Adrenal gland (tissue), 12 donors: ENCODE data around the gene MNX1. TPM values are rescaled to one million over a fixed set of nuclear protein-coding genes. Genes with fewer than 3 reads are reported as not detected.

Experiments used
- DNase-seq, 7 donors: peaks; one replicate each; pipeline ENCODE4 v3.0.0-alpha.2; 2019 to 2020
- H3K27ac ChIP-seq, 5 donors: fragments of 200-600 bp; sonication (generic) in 4 of 5; 1 replicate in 3 of 5; 2 replicates in 2 of 5; pipeline versions ENCODE4 v1.5.1 to v1.8.0; 2016 to 2020; ENCODE audit warnings: mild to moderate bottlenecking in 1 of 5
- H3K27me3 ChIP-seq: fragments of 200-600 bp; 2 replicates; pipeline ENCODE4 v1.8.0; 2021
- H3K36me3 ChIP-seq, 2 donors: fragments of 200-600 bp; replicated peaks in 1 of 2; 1 replicate in 1 of 2; 2 replicates in 1 of 2; pipeline versions ENCODE4 v1.5.1 to v1.8.0; 2018 to 2022
- H3K4me1 ChIP-seq, 2 donors: fragments of 200-600 bp; replicated peaks in 1 of 2; 1 replicate in 1 of 2; 2 replicates in 1 of 2; pipeline versions ENCODE4 v1.5.1 to v1.8.0; 2018 to 2021
- H3K4me3 ChIP-seq, 4 donors: fragments of 200-600 bp; sonication (generic) in 3 of 4; one replicate each; pipeline ENCODE4 v1.5.1; 2016 to 2018
- H3K9me3 ChIP-seq, 3 donors: fragments of 200-600 bp; sonication (generic) in 1 of 3; replicated peaks in 1 of 3; 1 replicate in 2 of 3; 2 replicates in 1 of 3; pipeline versions ENCODE4 v1.5.1 to v1.8.0; 2016 to 2021
- POLR2A ChIP-seq, 2 donors: fragments of 450-650 bp; IDR thresholded peaks; one replicate each; pipeline ENCODE4 v1.6.1; 2017; ENCODE audit warnings: antibody characterized with exemption in 2 of 2, mild to moderate bottlenecking in 2 of 2, moderate library complexity in 1 of 2
- WGBS, 4 donors: extraction: QIAGEN DNeasy Blood & Tissue Kit in 2 of 4; methylation state at CpG; one replicate each; pipeline versions ENCODE4 v1.1.5 to v1.1.7; 2013 to 2017; 5-methylcytosine and 5-hydroxymethylcytosine counted together
- intact Hi-C, 2 donors: fragments of 100-400 bp; cut with DNase I; formaldehyde crosslinking; loops; one replicate each; pipeline versions ENCODE4 v1.14.1 to v1.15.0; 2022 to 2023
- polyA plus RNA-seq, 3 donors: library from polyadenylated mRNA; stranded (reverse); fragments of 200-250 nt in 2 of 3; fragments of 350-450 nt in 1 of 3; fragmentation: Illumina TruSeq in 1 of 3; extraction: RNeasy Lipid Tissue Mini Kit (QIAGEN cat#74804) in 1 of 3; gene quantifications; one replicate each; pipeline ENCODE4 v1.2.3, GENCODE V29; 2013 to 2014
- total RNA-seq, 9 donors: library from RNA; depleted of rRNA in 4 of 9; stranded (reverse); fragments of >200 nt in 4 of 9; fragments of 120-200 nt in 1 of 9; fragmentation: NEBNext Ultra II Directional in 1 of 9; extraction: Animal tissue kit (Norgen Biotek cat#: 25700) in 1 of 9; gene quantifications; one replicate each; pipeline versions ENCODE4 v1.1.0 to v1.2.4, GENCODE V29; 2013 to 2023
- TF ChIP-seq, protein P1 (sequence below), 6 experiments: fragments of 450-650 bp in 4 of 6; fragments of 200-600 bp in 2 of 6; sonication (generic) in 1 of 6; IDR thresholded peaks; 1 replicate in 5 of 6; 2 replicates in 1 of 6; pipeline versions ENCODE4 v1.5.1 to v1.8.0; 2016 to 2021; ENCODE audit warnings: antibody characterized with exemption in 6 of 6, mild to moderate bottlenecking in 2 of 6, moderate library complexity in 1 of 6
- donor health status: healthy with polysubstance abuse.
- donor health status: Bipolar disorder and iron deficiency.
- donor health status: DM: yes; HTN: yes; CAD: no.
- donor health status: DM: no; HTN: no; CAD: no.
- donor health status: DM: no; HTN: no; CAD: no.
- donor health status: DM: yes; HTN: yes; CAD: no.

Gene MNX1
- total and polyA plus RNA-seq, 12 donors = 0.11 TPM; not detected in 10

DNA sequence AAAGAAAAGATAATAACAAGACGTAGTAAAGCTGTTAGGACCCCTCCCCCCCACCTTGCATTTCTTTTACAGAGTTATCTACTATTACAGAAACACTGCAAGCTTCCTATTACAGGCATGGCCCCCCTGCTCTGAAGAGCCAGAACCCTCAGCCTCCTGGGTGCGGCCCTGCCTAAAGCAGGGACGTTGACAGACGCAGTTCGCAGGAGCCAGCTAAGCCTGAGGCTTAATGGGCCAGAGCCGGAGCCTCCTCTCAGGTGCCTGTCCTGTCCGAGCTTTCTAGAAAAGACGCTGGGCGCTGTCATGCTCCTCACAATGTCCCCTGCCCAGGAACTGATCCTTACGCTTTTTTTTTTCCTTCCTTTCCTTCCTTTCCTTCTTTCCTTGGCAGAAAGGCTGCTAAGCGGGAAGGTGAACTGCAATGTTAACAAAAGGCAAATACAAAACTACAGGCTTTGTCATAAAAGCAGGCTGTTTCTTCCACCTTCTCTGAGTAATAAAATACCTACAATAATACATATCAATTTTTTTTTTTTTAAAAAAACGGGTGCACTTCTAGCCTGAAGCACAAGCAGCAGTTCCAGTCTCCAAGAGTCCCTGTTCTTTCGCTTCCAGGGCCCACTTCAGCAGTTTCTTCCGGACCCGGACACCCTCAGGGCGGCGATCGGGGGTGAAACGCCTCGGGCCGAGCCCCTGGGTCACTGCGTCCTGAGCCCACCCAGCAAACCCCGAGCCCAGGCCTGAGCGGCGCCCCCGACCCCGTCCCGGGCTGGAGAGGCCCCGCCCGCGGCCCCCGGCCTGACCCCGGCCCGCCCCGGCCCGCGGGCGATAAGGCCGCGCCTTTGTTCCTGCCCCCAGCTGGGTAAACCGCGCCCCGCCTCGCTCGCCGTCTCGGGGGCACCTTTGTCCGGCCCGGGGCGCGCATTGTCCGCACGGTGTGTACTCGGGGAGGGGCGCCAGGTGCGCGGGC lies 11.2 kb downstream of the MNX1 start:
- peaks cover 57% of the 10 kb centered on the region for H3K27me3 ChIP-seq
- DNase-seq = peak in 1 of 7 donors; percentile 9
- WGBS, 4 donors = 18 to 53% (median 29%) methylated on average over 18 to 57 of the region's 57 CpGs
- intact Hi-C loops = no loop called here
- TF ChIP-seq, protein P1, sequence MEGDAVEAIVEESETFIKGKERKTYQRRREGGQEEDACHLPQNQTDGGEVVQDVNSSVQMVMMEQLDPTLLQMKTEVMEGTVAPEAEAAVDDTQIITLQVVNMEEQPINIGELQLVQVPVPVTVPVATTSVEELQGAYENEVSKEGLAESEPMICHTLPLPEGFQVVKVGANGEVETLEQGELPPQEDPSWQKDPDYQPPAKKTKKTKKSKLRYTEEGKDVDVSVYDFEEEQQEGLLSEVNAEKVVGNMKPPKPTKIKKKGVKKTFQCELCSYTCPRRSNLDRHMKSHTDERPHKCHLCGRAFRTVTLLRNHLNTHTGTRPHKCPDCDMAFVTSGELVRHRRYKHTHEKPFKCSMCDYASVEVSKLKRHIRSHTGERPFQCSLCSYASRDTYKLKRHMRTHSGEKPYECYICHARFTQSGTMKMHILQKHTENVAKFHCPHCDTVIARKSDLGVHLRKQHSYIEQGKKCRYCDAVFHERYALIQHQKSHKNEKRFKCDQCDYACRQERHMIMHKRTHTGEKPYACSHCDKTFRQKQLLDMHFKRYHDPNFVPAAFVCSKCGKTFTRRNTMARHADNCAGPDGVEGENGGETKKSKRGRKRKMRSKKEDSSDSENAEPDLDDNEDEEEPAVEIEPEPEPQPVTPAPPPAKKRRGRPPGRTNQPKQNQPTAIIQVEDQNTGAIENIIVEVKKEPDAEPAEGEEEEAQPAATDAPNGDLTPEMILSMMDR (IDR thresholded peaks at IDR 0.05) = no peak
- TF ChIP-seq POLR2A (IDR thresholded peaks at IDR 0.05) = no peak
- no peak overlapping the region for H3K27ac ChIP-seq
- H3K4me3 ChIP-seq = peak overlapping the region in 2 of 4 donors; percentile 23 to 68
- no peaks in the 10 kb centered on the region for H3K9me3 ChIP-seq
- H3K36me3 ChIP-seq = no peaks in the 10 kb centered on the region
- H3K4me1 ChIP-seq = peaks cover 7 to 25% of the 10 kb centered on the region in 2 donors

DNA sequence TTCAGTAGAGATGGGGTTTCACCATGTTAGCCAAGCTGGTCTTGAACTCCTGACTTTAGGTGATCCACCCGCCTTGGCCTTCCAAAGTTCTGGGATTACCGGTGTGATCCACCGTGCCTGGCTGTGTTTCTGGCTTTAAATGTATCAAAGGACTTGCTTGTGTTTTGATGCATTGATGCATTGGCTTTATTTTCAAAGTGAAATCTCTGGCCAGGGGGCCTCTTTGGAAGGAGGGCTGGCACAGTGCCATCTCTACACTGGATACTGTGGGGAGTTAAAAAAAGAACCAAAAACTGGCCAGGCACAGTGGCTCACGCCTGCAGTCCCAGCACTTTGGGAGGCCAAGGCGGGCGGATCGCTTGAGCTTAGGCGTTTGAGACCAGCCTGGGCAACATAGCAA lies 16.0 kb downstream of the MNX1 start:
- Histone ChIP-seq H3K9me3 (no peaks in the 10 kb centered on the region), H3K27ac (no peak overlapping the region), H3K4me3 (no peak overlapping the region), H3K4me1 (peaks cover 0 to 4% of the 10 kb centered on the region in 2 donors), H3K36me3 (no peaks in the 10 kb centered on the region), H3K27me3 (peaks cover 24% of the 10 kb centered on the region)
- intact Hi-C loops = no loop called here
- TF ChIP-seq, protein P1 (IDR thresholded peaks at IDR 0.05) = no peak
- TF ChIP-seq POLR2A (IDR thresholded peaks at IDR 0.05) = no peak
- DNase-seq = no peak
- WGBS, 4 donors = 83 to 88% (median 84%) methylated on average over 8 of the region's 8 CpGs

DNA sequence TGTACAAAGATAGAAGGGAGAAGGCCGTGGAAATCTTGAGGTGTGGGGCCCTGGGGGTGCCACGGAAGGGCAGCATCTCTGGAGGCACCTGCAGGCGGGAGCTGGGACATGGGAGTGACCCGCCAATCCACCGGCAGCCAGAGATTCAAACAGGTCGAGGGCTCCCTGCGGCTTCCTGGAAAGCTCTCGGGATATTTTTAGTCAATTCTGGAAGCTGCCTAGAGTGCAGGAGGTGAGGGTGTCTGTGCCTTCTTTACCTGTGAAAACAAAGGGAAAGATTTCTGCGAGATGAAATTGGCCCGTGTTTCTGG lies 16.6 kb downstream of the MNX1 start:
- H3K4me1 ChIP-seq = no peaks in the 10 kb centered on the region
- intact Hi-C loops = no loop called here
- DNase-seq = no peak
- WGBS, 4 donors = 65 to 82% (median 73%) methylated on average over 10 of the region's 10 CpGs
- no peak overlapping the region for H3K4me3 ChIP-seq
- H3K36me3 ChIP-seq = no peaks in the 10 kb centered on the region
- TF ChIP-seq, protein P1 (IDR thresholded peaks at IDR 0.05) = no peak
- H3K9me3 ChIP-seq = no peaks in the 10 kb centered on the region
- no peak overlapping the region for H3K27ac ChIP-seq
- peaks cover 19% of the 10 kb centered on the region for H3K27me3 ChIP-seq

DNA sequence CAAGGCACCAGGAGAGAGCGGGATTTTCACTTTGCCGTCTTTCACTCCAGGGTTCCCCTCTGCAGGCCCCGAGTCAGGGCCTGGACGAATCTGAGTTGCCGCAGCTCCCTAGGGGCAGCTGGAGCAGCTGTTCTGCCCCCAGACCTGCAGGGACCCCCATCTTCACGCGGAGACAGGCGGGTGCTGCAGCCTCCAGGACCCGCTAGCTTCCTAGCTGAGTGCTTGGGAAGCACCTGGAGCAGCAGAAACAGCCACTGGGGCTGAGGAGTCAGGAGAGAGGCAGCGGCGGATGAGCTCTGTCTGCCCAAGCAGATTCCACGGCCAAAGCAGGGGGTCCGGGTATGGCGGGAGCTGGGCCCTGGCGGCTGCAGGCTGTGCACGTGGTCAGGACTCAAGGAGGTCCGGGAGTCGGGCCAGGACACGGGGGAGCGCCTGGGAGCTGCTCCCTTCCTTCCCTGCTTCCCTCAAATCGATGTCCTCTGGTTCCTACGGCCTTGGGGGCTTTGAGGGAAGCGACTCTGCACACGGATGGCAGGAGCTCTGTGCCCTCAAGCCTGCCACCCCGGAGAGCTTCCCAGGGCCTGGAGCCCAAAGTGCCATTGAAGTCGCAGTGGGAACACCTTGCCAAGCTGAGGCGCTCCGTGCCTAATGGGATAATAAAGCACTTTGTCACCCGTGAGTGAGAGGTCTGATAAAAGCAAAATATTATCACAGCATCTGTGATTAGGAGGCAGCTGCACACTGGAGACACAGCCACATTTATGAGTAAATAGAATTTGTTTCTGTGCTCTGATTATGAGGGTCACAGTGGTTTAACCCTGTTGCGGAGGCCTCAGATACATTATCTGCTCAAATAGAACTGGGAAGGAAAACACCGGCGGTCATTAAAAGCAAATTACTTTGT lies 17.2 kb downstream of the MNX1 start:
- intact Hi-C loops = no loop called here
- WGBS, 4 donors = 52 to 71% (median 59%) methylated on average over 14 to 32 of the region's 32 CpGs
- peaks cover 14% of the 10 kb centered on the region for H3K27me3 ChIP-seq

More for the DNA sequence above, 17.2 kb downstream of the MNX1 start:
- no peak for TF ChIP-seq POLR2A (IDR thresholded peaks at IDR 0.05)
- TF ChIP-seq, protein P1 (IDR thresholded peaks at IDR 0.05) = no peak
- Histone ChIP-seq H3K9me3 (no peaks in the 10 kb centered on the region), H3K4me3 (no peak overlapping the region), H3K36me3 (no peaks in the 10 kb centered on the region), H3K27ac (no peak overlapping the region), H3K4me1 (no peaks in the 10 kb centered on the region)
- no peak for DNase-seq
